HepG2 (cell line): ENCODE results near the gene TREH.
"Not testable (repeated sequence)": the region's sequence is repeated elsewhere in the genome, so short reads cannot be mapped to it uniquely, and the experiment has no call there.

Source experiments
- EZH2 ChIP-seq: conservative IDR thresholded peaks from 2 replicates; pipeline ENCODE4 v1.6.1; 2012; ENCODE audit warnings: mild to moderate bottlenecking, low read depth, low read length, moderate library complexity
- FOXM1 ChIP-seq: sonication (generic); formaldehyde crosslinking; IDR thresholded peaks from 2 replicates; pipeline ENCODE4 v1.5.0; 2020; ENCODE audit warnings: missing genetic modification reagents
- POLR2A ChIP-seq, 2 experiments: IDR thresholded peaks; 2 replicates each; pipeline ENCODE4 v1.6.1; 2011; ENCODE audit warnings: low read depth in 2 of 2, low read length in 2 of 2, mild to moderate bottlenecking in 1 of 2, moderate library complexity in 1 of 2; ENCODE audit not compliant: insufficient read depth in 1 of 2
- SIX1 ChIP-seq: sonication (generic); formaldehyde crosslinking; IDR thresholded peaks from 2 replicates; pipeline ENCODE4 v1.4.0; 2020; ENCODE audit warnings: missing genetic modification reagents, borderline replicate concordance
- SMARCC2 ChIP-seq: fragments of 450-650 bp; IDR thresholded peaks from 2 replicates; pipeline ENCODE4 v1.6.1; 2017; ENCODE audit warnings: antibody characterized with exemption, mild to moderate bottlenecking
- TOE1 ChIP-seq: sonication (generic); formaldehyde crosslinking; IDR thresholded peaks from 2 replicates; pipeline ENCODE4 v1.4.0; 2020; ENCODE audit warnings: mild to moderate bottlenecking, missing genetic modification reagents
- TP53 ChIP-seq: sonication (generic); formaldehyde crosslinking; conservative IDR thresholded peaks from 2 replicates; pipeline ENCODE4 v1.4.0; 2020; ENCODE audit warnings: missing genetic modification reagents
- ZFP36 ChIP-seq: fragments of 150-350 bp; IDR thresholded peaks from 2 replicates; pipeline ENCODE4 v1.6.1; 2018; ENCODE audit warnings: borderline replicate concordance, low read length, low read depth; ENCODE audit not compliant: partially characterized antibody
- TF ChIP-seq, protein P1 (sequence below), 2 experiments: IDR thresholded peaks; 2 replicates each; pipeline ENCODE4 v1.6.1; 2011 to 2012; ENCODE audit warnings: low read length in 2 of 2, borderline replicate concordance in 1 of 2, low read depth in 1 of 2, mild to moderate bottlenecking in 1 of 2, moderate library complexity in 1 of 2
- TF ChIP-seq, protein P2 (sequence below): sonication (generic); formaldehyde crosslinking; IDR thresholded peaks from 2 replicates; pipeline ENCODE4 v1.5.0; 2020; ENCODE audit warnings: mild to moderate bottlenecking, missing genetic modification reagents, moderate library complexity
- TF ChIP-seq, protein P3 (sequence below): sonication (generic); formaldehyde crosslinking; conservative IDR thresholded peaks from 2 replicates; pipeline ENCODE4 v1.4.0; 2020; ENCODE audit warnings: missing genetic modification reagents

DNA sequence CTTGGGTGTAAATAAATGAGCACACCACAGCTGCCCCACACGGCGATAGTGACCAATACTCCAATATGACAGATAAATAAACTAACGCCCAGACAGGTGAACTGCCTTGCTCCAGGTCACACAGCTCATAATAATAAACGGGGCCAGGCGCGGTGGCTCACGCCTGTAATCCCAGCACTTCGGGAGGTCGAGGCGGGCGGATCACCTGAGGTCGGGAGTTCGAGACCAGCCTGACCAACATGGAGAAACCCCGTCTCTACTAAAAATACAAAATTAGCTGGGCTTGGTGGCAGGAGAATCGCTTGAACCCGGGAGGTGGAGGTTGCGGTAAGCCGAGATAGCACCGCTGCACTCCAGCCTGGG lies 68.0 kb downstream of the TREH start:
- TF ChIP-seq, protein P1, sequence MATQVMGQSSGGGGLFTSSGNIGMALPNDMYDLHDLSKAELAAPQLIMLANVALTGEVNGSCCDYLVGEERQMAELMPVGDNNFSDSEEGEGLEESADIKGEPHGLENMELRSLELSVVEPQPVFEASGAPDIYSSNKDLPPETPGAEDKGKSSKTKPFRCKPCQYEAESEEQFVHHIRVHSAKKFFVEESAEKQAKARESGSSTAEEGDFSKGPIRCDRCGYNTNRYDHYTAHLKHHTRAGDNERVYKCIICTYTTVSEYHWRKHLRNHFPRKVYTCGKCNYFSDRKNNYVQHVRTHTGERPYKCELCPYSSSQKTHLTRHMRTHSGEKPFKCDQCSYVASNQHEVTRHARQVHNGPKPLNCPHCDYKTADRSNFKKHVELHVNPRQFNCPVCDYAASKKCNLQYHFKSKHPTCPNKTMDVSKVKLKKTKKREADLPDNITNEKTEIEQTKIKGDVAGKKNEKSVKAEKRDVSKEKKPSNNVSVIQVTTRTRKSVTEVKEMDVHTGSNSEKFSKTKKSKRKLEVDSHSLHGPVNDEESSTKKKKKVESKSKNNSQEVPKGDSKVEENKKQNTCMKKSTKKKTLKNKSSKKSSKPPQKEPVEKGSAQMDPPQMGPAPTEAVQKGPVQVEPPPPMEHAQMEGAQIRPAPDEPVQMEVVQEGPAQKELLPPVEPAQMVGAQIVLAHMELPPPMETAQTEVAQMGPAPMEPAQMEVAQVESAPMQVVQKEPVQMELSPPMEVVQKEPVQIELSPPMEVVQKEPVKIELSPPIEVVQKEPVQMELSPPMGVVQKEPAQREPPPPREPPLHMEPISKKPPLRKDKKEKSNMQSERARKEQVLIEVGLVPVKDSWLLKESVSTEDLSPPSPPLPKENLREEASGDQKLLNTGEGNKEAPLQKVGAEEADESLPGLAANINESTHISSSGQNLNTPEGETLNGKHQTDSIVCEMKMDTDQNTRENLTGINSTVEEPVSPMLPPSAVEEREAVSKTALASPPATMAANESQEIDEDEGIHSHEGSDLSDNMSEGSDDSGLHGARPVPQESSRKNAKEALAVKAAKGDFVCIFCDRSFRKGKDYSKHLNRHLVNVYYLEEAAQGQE (IDR thresholded peaks at IDR 0.05; ENCODE audit: borderline replicate concordance in 1 of 2, low read depth in 1 of 2, low read length in 2 of 2), result not testable (repeated sequence)
- not testable (repeated sequence) for TF ChIP-seq FOXM1; TOE1; SMARCC2; ZFP36; TP53 (CRISPR knock-in tag); SIX1 (CRISPR knock-in tag); EZH2; POLR2A (IDR thresholded peaks at IDR 0.05; ENCODE audit: insufficient read depth in 1 of 2, low read depth in 2 of 2, low read length in 2 of 2)
- TF ChIP-seq, protein P2, sequence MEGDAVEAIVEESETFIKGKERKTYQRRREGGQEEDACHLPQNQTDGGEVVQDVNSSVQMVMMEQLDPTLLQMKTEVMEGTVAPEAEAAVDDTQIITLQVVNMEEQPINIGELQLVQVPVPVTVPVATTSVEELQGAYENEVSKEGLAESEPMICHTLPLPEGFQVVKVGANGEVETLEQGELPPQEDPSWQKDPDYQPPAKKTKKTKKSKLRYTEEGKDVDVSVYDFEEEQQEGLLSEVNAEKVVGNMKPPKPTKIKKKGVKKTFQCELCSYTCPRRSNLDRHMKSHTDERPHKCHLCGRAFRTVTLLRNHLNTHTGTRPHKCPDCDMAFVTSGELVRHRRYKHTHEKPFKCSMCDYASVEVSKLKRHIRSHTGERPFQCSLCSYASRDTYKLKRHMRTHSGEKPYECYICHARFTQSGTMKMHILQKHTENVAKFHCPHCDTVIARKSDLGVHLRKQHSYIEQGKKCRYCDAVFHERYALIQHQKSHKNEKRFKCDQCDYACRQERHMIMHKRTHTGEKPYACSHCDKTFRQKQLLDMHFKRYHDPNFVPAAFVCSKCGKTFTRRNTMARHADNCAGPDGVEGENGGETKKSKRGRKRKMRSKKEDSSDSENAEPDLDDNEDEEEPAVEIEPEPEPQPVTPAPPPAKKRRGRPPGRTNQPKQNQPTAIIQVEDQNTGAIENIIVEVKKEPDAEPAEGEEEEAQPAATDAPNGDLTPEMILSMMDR (CRISPR knock-in tag), result not testable (repeated sequence)
- TF ChIP-seq, protein P3, sequence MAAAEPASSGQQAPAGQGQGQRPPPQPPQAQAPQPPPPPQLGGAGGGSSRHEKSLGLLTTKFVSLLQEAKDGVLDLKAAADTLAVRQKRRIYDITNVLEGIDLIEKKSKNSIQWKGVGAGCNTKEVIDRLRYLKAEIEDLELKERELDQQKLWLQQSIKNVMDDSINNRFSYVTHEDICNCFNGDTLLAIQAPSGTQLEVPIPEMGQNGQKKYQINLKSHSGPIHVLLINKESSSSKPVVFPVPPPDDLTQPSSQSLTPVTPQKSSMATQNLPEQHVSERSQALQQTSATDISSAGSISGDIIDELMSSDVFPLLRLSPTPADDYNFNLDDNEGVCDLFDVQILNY (CRISPR knock-in tag), result not testable (repeated sequence)
